HAP-1 (cell line): ENCODE data around the gene VAMP1.
A peak's percentile ranks its signal among the peaks of the same experiment; 100 is the strongest.

ENCODE experiments used
- DNase-seq, 2 experiments: peaks; one replicate each; pipeline ENCODE4 v3.0.0-alpha.2; 2016 to 2020; ENCODE audit warnings: low spot score in 2 of 2
- H3K27me3 ChIP-seq: fragments of 250-450 bp; sonication (Bioruptor Pico); 2 replicates; pipeline ENCODE4 v1.5.1; 2020; ENCODE audit warnings: low read depth, mild to moderate bottlenecking, moderate library complexity
- H3K36me3 ChIP-seq: fragments of 250-450 bp; sonication (Bioruptor Pico); replicated peaks from 2 replicates; pipeline ENCODE4 v1.5.1; 2020; ENCODE audit warnings: mild to moderate bottlenecking
- H3K4me1 ChIP-seq: fragments of 250-450 bp; sonication (Bioruptor Pico); 2 replicates; pipeline ENCODE4 v1.5.1; 2020; ENCODE audit warnings: mild to moderate bottlenecking
- H3K4me3 ChIP-seq: fragments of 250-450 bp; sonication (Bioruptor Pico); 2 replicates; pipeline ENCODE4 v1.5.1; 2020; ENCODE audit warnings: mild to moderate bottlenecking, moderate library complexity
- H3K9me3 ChIP-seq: fragments of 250-450 bp; sonication (Bioruptor Pico); 2 replicates; pipeline ENCODE4 v1.5.1; 2020; ENCODE audit warnings: mild to moderate bottlenecking, moderate library complexity
- in situ Hi-C: fragments of 300-500 bp; cut with MboI; formaldehyde crosslinking; loops from 3 replicates; pipeline ENCODE4 v1.14.3; 2020; ENCODE audit warnings: low sequenced_read_pairs, inconsistent platforms, mixed read lengths

Gene VAMP1

GRCh38 chr12:6465467-6466183 is 4.9 kb downstream of the VAMP1 start:
- in situ Hi-C loops: no loop called here
- Histone ChIP-seq H3K9me3 (no peaks in the 10 kb centered on the region), H3K36me3 (peaks cover 26% of the 10 kb centered on the region), H3K4me3 (no peak overlapping the region), H3K27me3 (no peaks in the 10 kb centered on the region), H3K4me1 (no peaks in the 10 kb centered on the region; the same call in 1 of the 2 replicates)
- peak; percentile 35 to 65 for DNase-seq

GRCh38 chr12:6464531-6464930 is 5.9 kb downstream of the VAMP1 start:
- peaks cover 26% of the 10 kb centered on the region for H3K36me3 ChIP-seq
- no peaks in the 10 kb centered on the region; the same call in 1 of the 2 replicates for H3K4me1 ChIP-seq
- DNase-seq: no peak
- in situ Hi-C loops: loop anchor here (5.0 kb wide), 1 partner anchor 37 kb away; no protein-coding TSS in a partner anchor
- H3K27me3 ChIP-seq: no peaks in the 10 kb centered on the region
- no peaks in the 10 kb centered on the region for H3K9me3 ChIP-seq
- H3K4me3 ChIP-seq: no peak overlapping the region

GRCh38 chr12:6463858-6464257 is 6.6 kb downstream of the VAMP1 start:
- Histone ChIP-seq H3K36me3 (peaks cover 26% of the 10 kb centered on the region), H3K4me1 (no peaks in the 10 kb centered on the region), H3K9me3 (no peaks in the 10 kb centered on the region), H3K4me3 (no peak overlapping the region), H3K27me3 (no peaks in the 10 kb centered on the region)
- in situ Hi-C loops: loop anchor here (5.0 kb wide), 1 partner anchor 37 kb away; no protein-coding TSS in a partner anchor
- no peak for DNase-seq

- H3K27me3 ChIP-seq: no peaks in the 10 kb centered on the region
- DNase-seq: no peak
- peaks cover 26% of the 10 kb centered on the region for H3K36me3 ChIP-seq
- no peaks in the 10 kb centered on the region for H3K9me3 ChIP-seq
- no peak overlapping the region for H3K4me3 ChIP-seq
- in situ Hi-C loops: loop anchor here (5.0 kb wide), 1 partner anchor 36 kb away; no protein-coding TSS in a partner anchor
- no peaks in the 10 kb centered on the region for H3K4me1 ChIP-seq
Measured at GRCh38 chr12:6463216-6463615, 7.3 kb downstream of the VAMP1 start.

GRCh38 chr12:6462234-6462995 is 8.1 kb downstream of the VAMP1 start:
- in situ Hi-C loops: loop anchor here (5.0 kb wide), 1 partner anchor 35 kb away; no protein-coding TSS in a partner anchor
- Histone ChIP-seq H3K9me3 (no peaks in the 10 kb centered on the region), H3K4me1 (no peaks in the 10 kb centered on the region), H3K4me3 (no peak overlapping the region), H3K27me3 (no peaks in the 10 kb centered on the region), H3K36me3 (peaks cover 26% of the 10 kb centered on the region)
- no peak for DNase-seq

GRCh38 chr12:6461401-6462233 is 8.9 kb downstream of the VAMP1 start:
- no peaks in the 10 kb centered on the region for H3K4me1 ChIP-seq
- H3K9me3 ChIP-seq: no peaks in the 10 kb centered on the region
- in situ Hi-C loops: loop anchor here (5.0 kb wide), 1 partner anchor 34 kb away; no protein-coding TSS in a partner anchor
- no peaks in the 10 kb centered on the region for H3K27me3 ChIP-seq
- peaks cover 26% of the 10 kb centered on the region for H3K36me3 ChIP-seq
- H3K4me3 ChIP-seq: no peak overlapping the region
- no peak for DNase-seq

- no peaks in the 10 kb centered on the region for H3K4me1 ChIP-seq
- no peaks in the 10 kb centered on the region for H3K9me3 ChIP-seq
- DNase-seq: no peak
- no peak overlapping the region for H3K4me3 ChIP-seq
- peaks cover 23% of the 10 kb centered on the region for H3K36me3 ChIP-seq
- in situ Hi-C loops: loop anchor here (5.0 kb wide), 1 partner anchor 34 kb away; no protein-coding TSS in a partner anchor
- H3K27me3 ChIP-seq: no peaks in the 10 kb centered on the region
Measured at GRCh38 chr12:6460751-6461371, 9.6 kb downstream of the VAMP1 start.

GRCh38 chr12:6459004-6459337 is 11.5 kb downstream of the VAMP1 start:
- no peak for DNase-seq
- H3K27me3 ChIP-seq: no peaks in the 10 kb centered on the region
- H3K4me1 ChIP-seq: no peaks in the 10 kb centered on the region
- no peak overlapping the region for H3K4me3 ChIP-seq
- in situ Hi-C loops: loop anchor here (10.0 kb wide), 1 partner anchor 394 kb away; no protein-coding TSS in a partner anchor
- H3K9me3 ChIP-seq: no peaks in the 10 kb centered on the region
- peaks cover 13% of the 10 kb centered on the region for H3K36me3 ChIP-seq

GRCh38 chr12:6458281-6459003 is 12.0 kb downstream of the VAMP1 start:
- Histone ChIP-seq H3K4me1 (no peaks in the 10 kb centered on the region), H3K9me3 (no peaks in the 10 kb centered on the region), H3K27me3 (no peaks in the 10 kb centered on the region), H3K36me3 (peaks cover 13% of the 10 kb centered on the region), H3K4me3 (no peak overlapping the region)
- DNase-seq: no peak
- in situ Hi-C loops: loop anchor here (10.0 kb wide), 1 partner anchor 394 kb away; no protein-coding TSS in a partner anchor

GRCh38 chr12:6457220-6457945 is 13.1 kb downstream of the VAMP1 start:
- no peak for DNase-seq
- Histone ChIP-seq H3K9me3 (no peaks in the 10 kb centered on the region), H3K4me3 (no peak overlapping the region), H3K27me3 (no peaks in the 10 kb centered on the region), H3K36me3 (peaks cover 7% of the 10 kb centered on the region), H3K4me1 (peaks cover under 1% of the 10 kb centered on the region; the same call in 1 of the 2 replicates)
- in situ Hi-C loops: loop anchor here (10.0 kb wide), 1 partner anchor 393 kb away; no protein-coding TSS in a partner anchor

- Histone ChIP-seq H3K27me3 (no peaks in the 10 kb centered on the region), H3K36me3 (no peaks in the 10 kb centered on the region), H3K4me3 (no peak overlapping the region), H3K4me1 (peaks cover 8% of the 10 kb centered on the region; the same call in 1 of the 2 replicates), H3K9me3 (no peaks in the 10 kb centered on the region)
- DNase-seq: no peak
- in situ Hi-C loops: loop anchor here (10.0 kb wide), 1 partner anchor 388 kb away; no protein-coding TSS in a partner anchor
Measured at GRCh38 chr12:6452944-6453630, 17.4 kb downstream of the VAMP1 start.
